Dedifferentiated amniotic fluid mesenchymal stem cell (primary cell): ENCODE results near the gene NEK8.
"Not testable (repeated sequence)": the region's sequence is repeated elsewhere in the genome, so short reads cannot be mapped to it uniquely, and the experiment has no call there.

Experiments used
- DNase-seq: peaks from one replicate; pipeline ENCODE4 v3.0.0-alpha.2; 2016; ENCODE audit errors: extremely low spot score

Gene NEK8

DNA sequence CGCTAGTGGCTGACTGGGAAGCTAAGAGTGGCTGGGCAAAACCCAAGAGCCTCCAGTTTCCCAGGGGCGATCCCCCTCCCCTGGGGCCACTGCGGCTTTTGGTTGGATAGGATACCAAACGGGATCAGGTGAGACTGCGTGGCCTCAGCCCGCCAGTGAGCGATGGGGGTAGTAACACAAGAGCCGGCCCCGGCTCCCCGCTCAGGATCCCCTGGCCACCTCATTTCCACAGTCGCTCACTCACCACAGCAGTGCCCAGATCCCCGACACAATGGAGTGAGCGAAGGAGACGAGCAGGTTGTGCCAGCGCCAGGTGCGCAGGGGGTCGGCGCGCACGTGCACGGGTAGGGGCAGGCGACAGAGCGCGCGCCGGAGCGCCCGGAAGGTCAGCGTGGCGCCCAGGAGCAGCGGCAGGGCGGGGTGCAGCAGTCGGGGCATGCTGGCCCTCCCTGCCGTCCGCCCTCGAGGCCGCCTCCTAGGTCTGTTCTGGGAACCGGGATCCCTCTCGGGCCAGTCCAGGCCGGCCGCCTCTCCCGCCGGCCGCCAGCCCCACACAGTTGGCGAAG is 2.8 kb upstream of the NEK8 start:
- DNase-seq = peak; percentile 45

DNA sequence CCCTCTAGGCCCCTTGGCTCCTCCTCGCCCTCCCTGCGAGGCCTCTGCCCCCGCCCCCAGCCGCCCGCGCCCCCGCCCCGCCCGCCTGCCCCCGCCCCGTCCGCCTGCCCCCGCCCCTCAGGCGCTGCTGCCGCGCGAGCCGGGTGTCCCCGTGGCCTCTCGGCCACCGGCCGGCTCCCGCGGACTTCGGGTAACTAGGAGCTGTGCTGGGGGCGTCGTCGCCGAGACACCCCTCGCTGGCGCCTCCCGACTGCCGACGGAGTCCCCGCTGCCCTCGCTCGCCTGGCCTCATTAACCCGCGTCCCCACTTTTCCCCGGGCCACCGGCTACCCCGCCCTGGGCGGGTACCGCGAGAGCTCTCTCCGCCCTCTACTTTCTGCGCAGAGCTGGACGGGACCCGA is 2.4 kb upstream of the NEK8 start, which contains the start of gene TLCD1:
TLCD1 (minus strand) TSS at position 8 of the 401 bp plus-strand sequence. CDS start 136 bp downstream, outside the sequence.
- DNase-seq = no peak

GRCh38 chr17:28726627-28727491 is 1.7 kb upstream of the NEK8 start:
- DNase-seq = peak; percentile 90

- DNase-seq = no peak
These were observed 1.4 kb downstream of the NEK8 start for GRCh38 chr17:28729950-28730330.

DNA sequence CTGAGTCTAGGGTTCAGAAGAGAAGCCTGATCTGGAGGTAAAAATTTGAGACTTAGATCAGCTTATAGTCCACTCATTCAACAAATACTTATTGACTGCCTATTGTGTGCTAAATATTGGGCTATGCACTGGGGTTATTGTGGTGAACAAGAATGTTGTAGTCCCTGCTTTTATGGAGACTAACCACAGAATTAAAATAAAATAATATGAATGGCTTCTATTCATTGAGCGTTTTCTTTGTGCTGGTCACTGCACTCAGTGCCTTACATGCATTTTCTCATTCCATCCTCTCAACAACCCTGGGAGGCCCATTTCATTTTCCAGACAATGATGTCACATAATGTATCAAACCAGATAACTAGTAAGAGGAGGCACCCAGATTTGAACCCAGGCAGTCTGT is 4.8 kb downstream of the NEK8 start:
- no peak for DNase-seq

- no peak for DNase-seq
These were observed 6.2 kb downstream of the NEK8 start for GRCh38 chr17:28734712-28735241.

- DNase-seq = no peak
These were observed 6.7 kb downstream of the NEK8 start for GRCh38 chr17:28735242-28735722.

GRCh38 chr17:28735913-28736769 is 7.6 kb downstream of the NEK8 start:
- DNase-seq = not testable (repeated sequence)

DNA sequence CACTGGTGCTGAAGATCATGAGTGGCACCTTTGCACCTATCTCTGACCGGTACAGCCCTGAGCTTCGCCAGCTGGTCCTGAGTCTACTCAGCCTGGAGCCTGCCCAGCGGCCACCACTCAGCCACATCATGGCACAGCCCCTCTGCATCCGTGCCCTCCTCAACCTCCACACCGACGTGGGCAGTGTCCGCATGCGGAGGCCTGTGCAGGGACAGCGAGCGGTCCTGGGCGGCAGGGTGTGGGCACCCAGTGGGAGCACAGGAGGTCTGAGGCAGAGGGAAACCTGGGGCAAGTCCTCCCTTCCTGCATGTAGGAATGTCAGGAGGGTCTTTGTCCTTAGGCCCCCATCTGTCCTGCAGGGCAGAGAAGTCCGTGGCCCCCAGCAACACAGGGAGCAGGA is 8.7 kb downstream of the NEK8 start:
- DNase-seq = no peak

GRCh38 chr17:28737770-28738679 is 9.4 kb downstream of the NEK8 start:
- DNase-seq = no peak

DNA sequence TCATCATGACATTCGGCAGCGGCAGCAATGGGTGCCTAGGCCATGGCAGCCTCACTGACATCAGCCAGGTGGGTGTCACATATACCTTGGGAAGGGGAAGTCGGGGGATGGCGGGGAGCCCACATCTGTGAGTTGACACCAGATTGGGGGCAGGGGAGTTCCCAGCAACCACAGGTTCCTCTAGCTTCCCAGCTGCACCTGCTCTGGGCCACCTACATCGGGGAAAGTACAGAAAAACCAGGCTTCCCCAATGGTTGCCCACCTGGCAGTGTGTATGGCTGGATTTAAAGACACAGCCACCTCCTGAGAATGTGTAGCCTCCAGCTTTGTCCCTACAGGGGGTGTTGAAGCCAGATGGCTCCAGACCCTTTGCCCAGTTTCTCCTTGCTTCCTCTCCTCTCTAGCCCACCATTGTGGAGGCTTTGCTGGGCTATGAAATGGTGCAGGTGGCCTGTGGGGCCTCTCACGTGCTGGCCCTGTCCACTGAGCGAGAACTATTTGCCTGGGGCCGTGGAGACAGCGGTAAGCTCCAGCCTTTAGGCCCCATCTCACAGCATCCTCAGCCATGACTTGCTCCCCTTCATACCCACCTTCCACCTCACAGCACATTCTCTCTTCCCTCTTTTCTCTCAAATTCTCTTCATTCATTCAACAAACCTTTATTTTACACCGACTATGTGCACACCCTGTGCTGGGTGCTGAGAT is 10.2 kb downstream of the NEK8 start:
- no peak for DNase-seq

DNA sequence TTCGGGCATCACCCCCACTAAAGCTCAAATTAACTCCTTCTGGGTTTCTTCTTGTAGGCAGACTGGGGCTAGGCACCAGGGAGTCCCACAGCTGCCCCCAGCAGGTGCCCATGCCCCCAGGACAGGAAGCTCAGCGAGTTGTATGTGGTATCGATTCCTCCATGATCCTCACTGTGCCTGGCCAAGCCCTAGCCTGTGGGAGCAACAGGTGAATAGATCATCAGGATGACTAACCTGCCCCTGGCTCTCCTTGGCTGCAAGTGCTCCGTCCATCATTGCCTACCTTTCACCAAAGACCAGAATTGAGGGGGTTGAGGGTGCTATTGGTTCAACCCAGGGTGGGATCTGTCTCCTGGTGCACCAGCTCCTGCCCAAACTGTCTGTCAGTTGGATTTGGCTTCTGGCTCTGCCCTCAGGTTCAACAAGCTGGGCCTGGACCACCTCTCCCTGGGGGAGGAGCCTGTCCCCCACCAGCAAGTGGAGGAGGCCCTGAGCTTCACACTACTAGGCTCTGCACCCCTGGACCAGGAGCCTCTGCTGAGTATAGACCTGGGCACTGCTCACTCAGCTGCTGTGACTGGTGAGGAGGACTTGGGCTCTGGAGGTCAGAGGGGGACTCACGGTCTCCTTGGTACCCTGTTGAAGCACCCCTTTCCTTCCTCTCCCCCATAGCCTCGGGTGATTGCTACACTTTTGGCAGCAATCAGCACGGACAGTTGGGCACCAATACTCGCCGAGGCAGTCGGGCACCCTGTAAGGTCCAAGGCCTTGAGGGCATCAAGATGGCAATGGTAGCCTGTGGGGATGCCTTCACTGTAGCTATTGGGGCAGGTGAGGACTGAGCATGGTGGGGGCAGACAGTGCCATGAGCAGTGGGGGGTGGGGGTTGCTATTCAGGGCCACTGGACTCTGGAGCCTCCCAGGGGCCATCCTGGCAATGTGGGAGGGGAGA is 12.1 kb downstream of the NEK8 start:
- no peak for DNase-seq

DNA sequence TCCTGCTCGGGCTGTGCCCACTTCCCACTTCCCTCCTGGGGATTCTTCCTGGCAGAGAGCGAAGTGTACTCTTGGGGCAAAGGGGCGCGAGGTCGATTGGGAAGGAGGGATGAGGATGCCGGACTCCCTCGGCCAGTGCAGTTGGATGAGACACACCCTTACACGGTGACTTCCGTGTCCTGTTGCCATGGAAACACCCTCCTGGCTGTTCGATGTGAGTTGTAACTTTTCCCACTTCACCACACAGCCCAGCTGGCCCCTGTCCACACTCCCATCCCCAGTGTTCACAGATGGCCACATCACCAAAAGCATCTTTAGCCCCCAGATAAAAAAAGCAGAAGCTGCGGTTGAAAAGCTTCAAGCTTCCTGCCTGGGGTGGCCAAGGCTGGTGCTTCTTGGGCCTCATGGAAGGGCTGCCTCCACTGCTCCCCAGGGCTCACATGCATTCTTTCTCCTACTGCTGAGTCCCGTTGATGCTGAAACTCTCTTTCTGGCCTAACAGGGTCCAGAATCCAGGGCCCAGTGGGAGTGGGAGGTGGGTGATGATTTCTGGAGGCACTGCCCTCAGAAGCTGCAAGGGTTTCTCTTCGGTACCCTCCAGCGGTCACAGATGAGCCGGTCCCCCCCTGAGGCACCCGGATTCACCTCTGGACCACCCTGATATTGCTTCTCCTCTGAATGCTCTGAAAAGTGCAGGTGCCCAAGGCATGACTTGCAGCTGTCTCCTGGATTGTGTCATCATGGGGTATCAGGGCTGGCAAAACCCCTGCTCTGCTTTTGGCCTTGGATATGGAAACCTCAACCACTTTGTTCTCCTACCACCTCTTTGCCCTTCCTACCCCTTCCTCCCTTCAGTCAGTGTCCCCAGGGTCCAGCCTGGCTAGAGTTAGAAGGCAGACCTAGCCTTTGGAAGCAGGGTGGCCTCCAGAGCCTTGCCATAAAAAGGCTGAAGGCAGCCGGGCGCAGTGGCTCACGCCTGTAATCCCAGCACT is 13.1 kb downstream of the NEK8 start:
- no peak for DNase-seq

GRCh38 chr17:28743243-28744103 is 14.9 kb downstream of the NEK8 start, which contains the start of gene TRAF4:
TSS of gene TRAF4 (plus strand) at chr17:28744011. CDS start at chr17:28744113, 102 bp downstream.
- peak; percentile 66 for DNase-seq

GRCh38 chr17:28744104-28744971 is 15.8 kb downstream of the NEK8 start:
- DNase-seq = no peak
